ENCODE results near the gene GPN3. TPM values are rescaled to one million over a fixed set of nuclear protein-coding genes. Genes with fewer than 3 reads are reported as not detected.

GPN3 gene
- total and polyA plus RNA-seq, 10 of the 15 experiments (the other 5 are each of a cell fraction or from before 2014, with no cell fraction given) = 27.1 to 117 (median 53.5) TPM

DNA sequence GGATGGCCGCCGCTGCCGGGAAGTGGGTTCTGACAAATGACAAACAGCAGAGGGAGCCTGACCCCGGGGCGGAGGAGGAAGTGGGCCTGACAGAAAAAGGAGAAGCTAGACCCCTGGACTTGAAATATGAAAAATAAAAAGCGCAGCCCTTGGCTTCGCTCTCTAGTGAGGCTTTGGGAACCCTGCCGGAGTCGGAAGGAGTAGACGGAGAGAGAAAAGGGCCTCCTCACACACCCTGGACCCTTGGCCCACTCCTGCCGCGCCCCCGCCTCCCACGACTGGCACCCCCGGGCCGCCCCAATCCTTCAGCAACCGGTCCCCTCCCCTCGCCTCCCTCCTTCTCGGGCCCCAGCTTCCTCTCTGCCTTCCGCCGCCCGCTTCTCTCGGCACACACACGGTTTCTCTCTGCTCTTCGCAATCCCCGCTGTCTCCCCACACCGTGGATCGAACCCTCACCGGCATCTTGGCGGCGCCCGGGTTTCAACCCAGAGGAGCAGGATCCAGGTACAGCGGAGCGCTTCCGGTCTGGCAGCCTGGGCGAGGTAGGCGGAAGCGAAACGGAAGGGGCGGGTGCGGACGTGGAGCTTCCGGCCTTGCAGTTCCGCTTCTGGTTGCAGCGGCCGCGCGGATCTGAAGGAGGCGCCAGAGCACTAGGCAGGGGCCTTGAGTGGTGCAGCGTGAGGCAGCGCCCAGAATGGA lies 18.1 kb downstream of the GPN3 start, which contains the start of gene ARPC3 (continued):
- peak; percentile 10; the same call in 1 of the 2 replicates for TF ChIP-seq ZBTB11 (CRISPR knock-in tag; IDR thresholded peaks at IDR 0.05)
- TF ChIP-seq SUZ12 (IDR thresholded peaks at IDR 0.05; ENCODE audit: unreplicated experiment) = no peak
- TF ChIP-seq, protein P1, sequence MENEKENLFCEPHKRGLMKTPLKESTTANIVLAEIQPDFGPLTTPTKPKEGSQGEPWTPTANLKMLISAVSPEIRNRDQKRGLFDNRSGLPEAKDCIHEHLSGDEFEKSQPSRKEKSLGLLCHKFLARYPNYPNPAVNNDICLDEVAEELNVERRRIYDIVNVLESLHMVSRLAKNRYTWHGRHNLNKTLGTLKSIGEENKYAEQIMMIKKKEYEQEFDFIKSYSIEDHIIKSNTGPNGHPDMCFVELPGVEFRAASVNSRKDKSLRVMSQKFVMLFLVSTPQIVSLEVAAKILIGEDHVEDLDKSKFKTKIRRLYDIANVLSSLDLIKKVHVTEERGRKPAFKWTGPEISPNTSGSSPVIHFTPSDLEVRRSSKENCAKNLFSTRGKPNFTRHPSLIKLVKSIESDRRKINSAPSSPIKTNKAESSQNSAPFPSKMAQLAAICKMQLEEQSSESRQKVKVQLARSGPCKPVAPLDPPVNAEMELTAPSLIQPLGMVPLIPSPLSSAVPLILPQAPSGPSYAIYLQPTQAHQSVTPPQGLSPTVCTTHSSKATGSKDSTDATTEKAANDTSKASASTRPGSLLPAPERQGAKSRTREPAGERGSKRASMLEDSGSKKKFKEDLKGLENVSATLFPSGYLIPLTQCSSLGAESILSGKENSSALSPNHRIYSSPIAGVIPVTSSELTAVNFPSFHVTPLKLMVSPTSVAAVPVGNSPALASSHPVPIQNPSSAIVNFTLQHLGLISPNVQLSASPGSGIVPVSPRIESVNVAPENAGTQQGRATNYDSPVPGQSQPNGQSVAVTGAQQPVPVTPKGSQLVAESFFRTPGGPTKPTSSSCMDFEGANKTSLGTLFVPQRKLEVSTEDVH (IDR thresholded peaks at IDR 0.05; ENCODE audit: low read depth, partially characterized antibody) = peak; percentile 81
- peak; percentile 98 for TF ChIP-seq IKZF1 (conservative IDR thresholded peaks at IDR 0.05)
- peak; percentile 95 for TF ChIP-seq SMARCA5 (IDR thresholded peaks at IDR 0.05)
- no peak for TF ChIP-seq CBFB (IDR thresholded peaks at IDR 0.05; ENCODE audit: low read depth)
- no peak for TF ChIP-seq EP300 (IDR thresholded peaks at IDR 0.05; ENCODE audit: borderline replicate concordance in 1 of 2, control insufficient read depth in 1 of 2, low read depth in 2 of 2, low read length in 2 of 2)
- TF ChIP-seq, protein P2, sequence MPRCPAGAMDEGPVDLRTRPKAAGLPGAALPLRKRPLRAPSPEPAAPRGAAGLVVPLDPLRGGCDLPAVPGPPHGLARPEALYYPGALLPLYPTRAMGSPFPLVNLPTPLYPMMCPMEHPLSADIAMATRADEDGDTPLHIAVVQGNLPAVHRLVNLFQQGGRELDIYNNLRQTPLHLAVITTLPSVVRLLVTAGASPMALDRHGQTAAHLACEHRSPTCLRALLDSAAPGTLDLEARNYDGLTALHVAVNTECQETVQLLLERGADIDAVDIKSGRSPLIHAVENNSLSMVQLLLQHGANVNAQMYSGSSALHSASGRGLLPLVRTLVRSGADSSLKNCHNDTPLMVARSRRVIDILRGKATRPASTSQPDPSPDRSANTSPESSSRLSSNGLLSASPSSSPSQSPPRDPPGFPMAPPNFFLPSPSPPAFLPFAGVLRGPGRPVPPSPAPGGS (IDR thresholded peaks at IDR 0.05; ENCODE audit: borderline replicate concordance, insufficient read depth, low read depth, low read length, poor library complexity, severe bottlenecking) = peak; percentile 9
- TF ChIP-seq IKZF2 (IDR thresholded peaks at IDR 0.05) = peak; percentile 47 to 54; a peak in 2 of 4 replicates
- 0 out of 2 replicates have a peak, but pooled peaks have one; percentile 10 for TF ChIP-seq RFX5 (IDR thresholded peaks at IDR 0.05; ENCODE audit: low read depth, low read length)
- no peak; the same call in 1 of the 2 replicates for TF ChIP-seq ZNF384 (IDR thresholded peaks at IDR 0.05; ENCODE audit: borderline replicate concordance, low read depth, low read length)
- TF ChIP-seq KAT2A (conservative IDR thresholded peaks at IDR 0.05; ENCODE audit: control insufficient read depth, low read depth, low read length) = no peak
- TF ChIP-seq HDAC2 (IDR thresholded peaks at IDR 0.05) = no peak
- TF ChIP-seq RAD51 (IDR thresholded peaks at IDR 0.05) = no peak
- TF ChIP-seq EZH2 (IDR thresholded peaks at IDR 0.05; ENCODE audit: borderline replicate concordance, control insufficient read depth, low read depth, low read length) = no peak
- TF ChIP-seq FOXM1 (IDR thresholded peaks at IDR 0.05; ENCODE audit: low read depth, low read length) = no peak
- peak; percentile 93 for TF ChIP-seq RAD21 (IDR thresholded peaks at IDR 0.05; ENCODE audit: insufficient read depth, low read depth, low read length)
- TF ChIP-seq RUNX3 (IDR thresholded peaks at IDR 0.05; ENCODE audit: low read length) = peak; percentile 59
